IMR-90 (cell line): ENCODE results near the gene RASIP1. TPM values are rescaled to one million over a fixed set of nuclear protein-coding genes. Genes with fewer than 3 reads are reported as not detected.

ENCODE experiments used
- ATAC-seq: fragments of 200-7000 bp; cut with Tn5 transposase; 2 replicates; pipeline ENCODE4 v1.9.1; 2020; ENCODE audit warnings: low read depth, mild to moderate bottlenecking, moderate library complexity
- BruUV-seq: library from RNA; stranded (reverse); fragments of 400-500 nt; replicated peaks from 2 replicates; lab custom pipeline; 2021; lab: Mats Ljungman, UMichigan
- CTCF ChIA-PET: fragments of 300-600 bp; formaldehyde crosslinking; extraction: SDS; loops from one replicate; lab custom pipeline; 2021; ENCODE audit warnings: antibody characterized with exemption; lab: Yijun Ruan, JAX
- POLR2A ChIA-PET: fragments of 300-600 bp; sonication (Branson Sonifier 250); formaldehyde crosslinking; loops from one replicate; lab custom pipeline; 2022; ENCODE audit warnings: antibody characterized with exemption; ENCODE audit not compliant: unreplicated experiment; lab: Charles Lee
- DNase-seq: peaks from one replicate; pipeline ENCODE4 v3.0.0; 2013
- H2AFZ ChIP-seq: replicated peaks from 2 replicates; pipeline ENCODE3; 2013; ENCODE audit warnings: low read length, mild to moderate bottlenecking; ENCODE audit not compliant: poor library complexity
- H2AK5ac ChIP-seq: 2 replicates; pipeline ENCODE4 v1.6.1; 2013; ENCODE audit warnings: low read depth, low read length, inconsistent platforms
- H2AK9ac ChIP-seq: replicated peaks from 2 replicates; pipeline ENCODE3; 2013; ENCODE audit warnings: mild to moderate bottlenecking, low read depth, low read length, moderate library complexity; ENCODE audit not compliant: poor library complexity
- H2BK120ac ChIP-seq: 2 replicates; pipeline ENCODE4 v1.6.1; 2013; ENCODE audit warnings: low read depth, low read length, inconsistent platforms
- H2BK15ac ChIP-seq: 3 replicates; pipeline ENCODE4 v1.6.1; 2013; ENCODE audit warnings: low read depth, low read length, inconsistent platforms
- H2BK20ac ChIP-seq: 2 replicates; pipeline ENCODE4 v1.6.1; 2013; ENCODE audit warnings: low read depth, mild to moderate bottlenecking, inconsistent platforms, low read length, moderate library complexity
- H2BK5ac ChIP-seq: 2 replicates; pipeline ENCODE4 v1.6.1; 2013; ENCODE audit warnings: mild to moderate bottlenecking, low read depth, low read length, inconsistent platforms; ENCODE audit not compliant: poor library complexity, severe bottlenecking
- H3K14ac ChIP-seq: replicated peaks from 2 replicates; pipeline ENCODE4 v1.6.1; 2013; ENCODE audit warnings: low read depth, low read length, inconsistent platforms
- H3K18ac ChIP-seq: 2 replicates; pipeline ENCODE4 v1.6.1; 2013; ENCODE audit warnings: low read depth, low read length, control low read depth
- H3K23ac ChIP-seq: 2 replicates; pipeline ENCODE4 v1.6.1; 2013; ENCODE audit warnings: low read depth, low read length, inconsistent platforms
- H3K27ac ChIP-seq: 2 replicates; pipeline ENCODE4 v1.5.1; 2013; ENCODE audit warnings: mild to moderate bottlenecking, control low read depth, low read length; ENCODE audit not compliant: insufficient read depth
- H3K27me3 ChIP-seq: 2 replicates; pipeline ENCODE4 v1.6.1; 2013; ENCODE audit warnings: low read length; ENCODE audit not compliant: control insufficient read depth, insufficient read depth
- H3K36me3 ChIP-seq: 2 replicates; pipeline ENCODE4 v1.6.1; 2013; ENCODE audit warnings: low read length, mixed read lengths; ENCODE audit not compliant: control insufficient read depth, insufficient read depth
- H3K4ac ChIP-seq: 2 replicates; pipeline ENCODE4 v1.6.1; 2013; ENCODE audit warnings: low read depth, low read length, inconsistent platforms
- H3K4me1 ChIP-seq: 2 replicates; pipeline ENCODE4 v1.6.1; 2013; ENCODE audit warnings: low read length, mixed read lengths; ENCODE audit not compliant: control insufficient read depth, insufficient read depth
- H3K4me2 ChIP-seq: 2 replicates; pipeline ENCODE4 v1.6.1; 2013; ENCODE audit warnings: low read depth, mild to moderate bottlenecking, control low read depth, low read length, moderate library complexity
- H3K4me3 ChIP-seq: 2 replicates; pipeline ENCODE4 v1.5.1; 2013; ENCODE audit warnings: low read depth, mild to moderate bottlenecking, control low read depth, low read length, moderate library complexity; ENCODE audit not compliant: insufficient read depth
- H3K56ac ChIP-seq: 2 replicates; pipeline ENCODE4 v1.6.1; 2013; ENCODE audit warnings: low read length, inconsistent platforms; ENCODE audit not compliant: insufficient read depth; ENCODE audit errors: extremely low read depth
- H3K79me1 ChIP-seq, 2 experiments: 2 replicates each; pipeline ENCODE4 v1.6.1; 2013; ENCODE audit warnings: low read length in 2 of 2, inconsistent platforms in 1 of 2, low read depth in 1 of 2
- H3K9ac ChIP-seq: 2 replicates; pipeline ENCODE4 v1.6.1; 2013; ENCODE audit warnings: low read depth, low read length, control low read depth
- H3K9me1 ChIP-seq: 2 replicates; pipeline ENCODE4 v1.6.1; 2013; ENCODE audit warnings: low read length, inconsistent platforms; ENCODE audit not compliant: insufficient read depth
- H3K9me3 ChIP-seq: 2 replicates; pipeline ENCODE4 v1.6.1; 2013; ENCODE audit warnings: low read length; ENCODE audit not compliant: control insufficient read depth, insufficient read depth
- H4K20me1 ChIP-seq: 2 replicates; pipeline ENCODE4 v1.6.1; 2013; ENCODE audit warnings: low read length, inconsistent platforms; ENCODE audit not compliant: insufficient read depth
- H4K5ac ChIP-seq: 2 replicates; pipeline ENCODE4 v1.6.1; 2013; ENCODE audit warnings: mild to moderate bottlenecking, low read depth, low read length, control low read depth
- H4K8ac ChIP-seq, 2 experiments: 2 replicates each; pipeline ENCODE4 v1.6.1; 2013; ENCODE audit warnings: low read depth in 2 of 2, low read length in 2 of 2, control low read depth in 1 of 2, inconsistent platforms in 1 of 2
- H4K91ac ChIP-seq: 2 replicates; pipeline ENCODE4 v1.6.1; 2013; ENCODE audit warnings: low read depth, low read length, inconsistent platforms; ENCODE audit not compliant: insufficient read depth
- CHD1 ChIP-seq: IDR thresholded peaks from 2 replicates; pipeline ENCODE4 v1.6.1; 2012; ENCODE audit warnings: low read depth, low read length, improper control_type of control experiment
- CTCF ChIP-seq: conservative IDR thresholded peaks from 2 replicates; pipeline ENCODE4 v1.5.1; 2012; ENCODE audit warnings: mild to moderate bottlenecking, low read depth, low read length, improper control_type of control experiment
- FOS ChIP-seq: fragments of 150-350 bp; IDR thresholded peaks from 2 replicates; pipeline ENCODE4 v1.6.1; 2016; ENCODE audit warnings: low read depth, low read length
- MAFK ChIP-seq: IDR thresholded peaks from 2 replicates; pipeline ENCODE4 v1.6.1; 2012; ENCODE audit warnings: low read depth, low read length, improper control_type of control experiment
- POLR2A ChIP-seq: IDR thresholded peaks from 2 replicates; pipeline ENCODE4 v1.6.1; 2012; ENCODE audit warnings: mild to moderate bottlenecking, low read depth, low read length
- RCOR1 ChIP-seq: IDR thresholded peaks from 2 replicates; pipeline ENCODE4 v1.6.1; 2012; ENCODE audit warnings: mild to moderate bottlenecking, low read length, improper control_type of control experiment; ENCODE audit not compliant: insufficient replicate concordance
- SMC3 ChIP-seq: fragments of 150-350 bp; IDR thresholded peaks from 2 replicates; pipeline ENCODE4 v1.6.1; 2016; ENCODE audit warnings: low read depth, mild to moderate bottlenecking, antibody characterized with exemption, low read length, moderate library complexity
- USF2 ChIP-seq: fragments of 150-350 bp; IDR thresholded peaks from 2 replicates; pipeline ENCODE4 v1.6.1; 2017; ENCODE audit warnings: mild to moderate bottlenecking, antibody characterized with exemption, low read length, low read depth
- WGBS, 2 experiments: methylation state at CpG; one replicate each; pipeline versions ENCODE4 v1.1.5 to v1.1.7; 2013; ENCODE audit warnings: missing lambda C conversion rate in 2 of 2; ENCODE audit not compliant: insufficient read length in 1 of 2; ENCODE audit errors: extremely low coverage in 2 of 2; 5-methylcytosine and 5-hydroxymethylcytosine counted together
- dilution Hi-C: fragments of 300-500 bp; cut with HindIII; formaldehyde crosslinking; loops from one replicate; pipeline ENCODE4 v1.14.3; 2018; ENCODE audit warnings: low sequenced_read_pairs; ENCODE audit not compliant: unreplicated experiment
- in situ Hi-C: fragments of 300-500 bp; cut with MboI; formaldehyde crosslinking; loops from 3 replicates; pipeline ENCODE4 v1.14.3; 2019; ENCODE audit warnings: low sequenced_read_pairs, inconsistent platforms, mixed read lengths
- intact Hi-C: fragments of 100-400 bp; cut with micrococcal nuclease; formaldehyde crosslinking; loops from 2 replicates; pipeline ENCODE4 v1.10.0; 2022
- polyA plus RNA-seq, 3 experiments: library from polyadenylated mRNA; depleted of rRNA; stranded (reverse); fragments of >200 nt; gene quantifications; 2 replicates each; pipeline ENCODE4 v1.2.3, GENCODE V29; 2012; ENCODE audit warnings: low replicate concordance in 1 of 3
- total RNA-seq: library from RNA; depleted of rRNA; stranded (reverse); fragments of >200 nt; gene quantifications from 2 replicates; pipeline ENCODE4 v1.2.3, GENCODE V29; 2012

Gene RASIP1
- total and polyA plus RNA-seq, 2 of the 4 experiments (the other 2 are of a cell fraction): 0.18 to 0.51 TPM

- peak overlapping the region; percentile 5 for H2AFZ ChIP-seq
- peaks cover 16% of the 10 kb centered on the region for H3K27me3 ChIP-seq
- no peak overlapping the region for H3K4ac ChIP-seq
- intact Hi-C loops (no loop called here), dilution Hi-C loops (no loop called here), in situ Hi-C loops (no loop called here)
- no peak overlapping the region for H3K14ac ChIP-seq
- H4K91ac ChIP-seq: no peak overlapping the region
- no peak overlapping the region for H3K9ac ChIP-seq
- WGBS, 2 experiments: 100% methylated on average over 1 of the region's 13 CpGs; no CpG with 5 or more reads in 1 of the 2 experiments
- no peak overlapping the region for H3K4me3 ChIP-seq
- H4K20me1 ChIP-seq: no peaks in the 10 kb centered on the region
- DNase-seq (no peak), ATAC-seq (no peak)
- H3K36me3 ChIP-seq: no peaks in the 10 kb centered on the region
- H3K79me1 ChIP-seq: no peaks in the 10 kb centered on the region
- no peak overlapping the region for H2AK5ac ChIP-seq
- TF ChIP-seq CTCF: no peak
- TF ChIP-seq CHD1: no peak
- no peak for TF ChIP-seq POLR2A
- TF ChIP-seq FOS: no peak
- TF ChIP-seq RCOR1: no peak
- no peak for TF ChIP-seq SMC3
- no peak for TF ChIP-seq USF2
- no peak for TF ChIP-seq MAFK
- H2BK15ac ChIP-seq: no peak overlapping the region
- H2BK5ac ChIP-seq: no peak overlapping the region
- H3K9me3 ChIP-seq: no peaks in the 10 kb centered on the region
- H2AK9ac ChIP-seq: no peak overlapping the region
- H4K5ac ChIP-seq: no peak overlapping the region
- H2BK120ac ChIP-seq: no peak overlapping the region
- H3K56ac ChIP-seq: no peak overlapping the region
- H3K27ac ChIP-seq: no peak overlapping the region
- H3K4me2 ChIP-seq: no peak overlapping the region
- no peaks in the 10 kb centered on the region for H3K9me1 ChIP-seq
- no peaks in the 10 kb centered on the region for H3K4me1 ChIP-seq
- no TSS peak for BruUV-seq
- no peak overlapping the region for H3K18ac ChIP-seq
- POLR2A ChIA-PET: no interaction called here
- no peak overlapping the region for H3K23ac ChIP-seq
- no peak overlapping the region for H2BK20ac ChIP-seq
- CTCF ChIA-PET: no interaction called here
- no peak overlapping the region for H4K8ac ChIP-seq
These were observed 32.1 kb upstream of the RASIP1 start for GRCh38 chr19:48772503-48772953.
